Ectodermal cell (in vitro differentiated cells): Measurements from ENCODE around the gene CHGA.

ENCODE experiments used
- H3K27ac ChIP-seq: 2 replicates; pipeline ENCODE4 v1.7.0; 2013; ENCODE audit warnings: mild to moderate bottlenecking, low read depth, low read length; ENCODE audit not compliant: insufficient read depth, poor library complexity, severe bottlenecking
- H3K27me3 ChIP-seq: 2 replicates; pipeline ENCODE4 v1.7.0; 2013; ENCODE audit warnings: mild to moderate bottlenecking, low read length; ENCODE audit not compliant: insufficient read depth, control insufficient read depth, poor library complexity, severe bottlenecking
- H3K36me3 ChIP-seq: one replicate; pipeline ENCODE4 v1.7.0; 2013; ENCODE audit warnings: low read length; ENCODE audit not compliant: control insufficient read depth, insufficient read depth
- H3K4me1 ChIP-seq: one replicate; pipeline ENCODE4 v1.7.0; 2013; ENCODE audit warnings: low read length; ENCODE audit not compliant: control insufficient read depth, insufficient read depth
- H3K4me3 ChIP-seq: 2 replicates; pipeline ENCODE4 v1.7.0; 2013; ENCODE audit warnings: low read depth, low read length, control low read depth; ENCODE audit not compliant: insufficient read depth
- H3K9me3 ChIP-seq: 2 replicates; pipeline ENCODE4 v1.7.0; 2013; ENCODE audit warnings: mild to moderate bottlenecking, low read length, moderate library complexity; ENCODE audit not compliant: control insufficient read depth
- WGBS, 2 experiments: methylation state at CpG; one replicate each; pipeline ENCODE4 v1.1.7; 2013; ENCODE audit warnings: missing lambda C conversion rate in 2 of 2; 5-methylcytosine and 5-hydroxymethylcytosine counted together

CHGA gene

DNA sequence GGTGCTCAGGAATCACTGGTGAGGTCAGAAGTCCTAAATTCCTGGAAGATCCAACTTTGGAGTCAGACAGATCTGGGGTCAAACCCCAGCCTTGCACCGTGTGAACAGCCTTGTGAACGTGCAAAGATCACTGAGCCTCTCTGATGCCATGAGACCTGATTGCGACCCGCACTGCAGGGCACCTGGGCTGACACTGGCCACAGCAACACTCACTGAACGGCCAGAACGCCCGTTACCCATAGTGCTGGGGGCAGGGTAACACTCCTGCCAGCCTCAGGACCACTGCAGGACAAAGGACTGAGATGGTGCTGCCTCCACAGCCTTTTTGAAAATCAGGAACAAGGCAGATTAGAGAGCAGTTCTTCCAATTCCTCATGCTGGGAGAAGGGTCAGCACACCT, 28.3 kb downstream of the CHGA start:
- Histone ChIP-seq H3K4me1 (no peaks in the 10 kb centered on the region), H3K27me3 (no peaks in the 10 kb centered on the region), H3K9me3 (no peaks in the 10 kb centered on the region), H3K36me3 (no peaks in the 10 kb centered on the region), H3K27ac (no peak overlapping the region), H3K4me3 (no peak overlapping the region)
- 93 to 96% methylated on average over 7 of the region's 7 CpGs for WGBS, 2 experiments

DNA sequence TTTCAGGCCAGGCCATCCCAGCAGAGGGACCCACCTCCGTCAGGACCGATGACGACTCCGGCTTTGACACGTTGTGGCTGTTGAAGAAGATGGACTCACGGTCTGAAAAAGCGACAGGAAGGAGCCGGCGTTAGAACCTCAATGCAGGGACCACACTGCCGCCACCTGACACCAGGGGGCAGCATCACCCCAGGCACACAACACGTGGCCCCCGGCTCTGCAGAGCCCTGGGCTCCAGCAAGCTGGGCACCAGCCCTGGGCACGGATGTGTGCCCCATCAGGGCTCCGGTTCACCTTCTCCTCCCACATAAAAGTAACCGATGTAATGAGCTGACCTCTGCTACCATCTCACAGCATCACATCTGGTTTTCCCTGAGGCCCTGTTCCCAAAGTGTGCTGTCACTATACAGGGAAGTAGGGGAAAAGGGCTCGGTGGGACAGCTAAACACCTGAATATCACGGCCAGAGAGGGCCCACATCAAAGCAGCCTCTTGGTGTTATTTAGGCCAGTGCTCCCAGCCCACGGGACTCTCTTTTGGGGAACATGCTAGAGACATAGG, 29.0 kb downstream of the CHGA start:
- no peak overlapping the region for H3K27ac ChIP-seq
- H3K36me3 ChIP-seq, result no peaks in the 10 kb centered on the region
- WGBS, 2 experiments, result 47 to 54% methylated on average over 18 of the region's 18 CpGs
- H3K9me3 ChIP-seq, result no peaks in the 10 kb centered on the region
- no peaks in the 10 kb centered on the region for H3K4me1 ChIP-seq
- H3K4me3 ChIP-seq, result no peak overlapping the region
- no peaks in the 10 kb centered on the region for H3K27me3 ChIP-seq

- Histone ChIP-seq H3K4me1 (no peaks in the 10 kb centered on the region), H3K9me3 (no peaks in the 10 kb centered on the region)
Measured at GRCh38 chr14:92952481-92953298, 29.7 kb downstream of the CHGA start.

GRCh38 chr14:92953526-92953925, 30.6 kb downstream of the CHGA start:
- Histone ChIP-seq H3K36me3 (no peaks in the 10 kb centered on the region), H3K4me1 (no peaks in the 10 kb centered on the region), H3K27me3 (no peaks in the 10 kb centered on the region), H3K4me3 (no peak overlapping the region), H3K9me3 (no peaks in the 10 kb centered on the region), H3K27ac (no peak overlapping the region)
- WGBS, 2 experiments, result 97% methylated on average over 6 of the region's 6 CpGs

More at GRCh38 chr14:92952481-92953298, 29.7 kb downstream of the CHGA start:
- Histone ChIP-seq H3K27me3 (no peaks in the 10 kb centered on the region), H3K4me3 (no peak overlapping the region), H3K27ac (no peak overlapping the region), H3K36me3 (no peaks in the 10 kb centered on the region)
- 95 to 96% methylated on average over 32 of the region's 32 CpGs for WGBS, 2 experiments

- Histone ChIP-seq H3K4me1 (no peaks in the 10 kb centered on the region), H3K4me3 (no peak overlapping the region), H3K9me3 (no peaks in the 10 kb centered on the region), H3K27me3 (no peaks in the 10 kb centered on the region), H3K36me3 (no peaks in the 10 kb centered on the region), H3K27ac (no peak overlapping the region)
- WGBS, 2 experiments, result 85 to 86% methylated on average over 5 of the region's 5 CpGs
Measured at GRCh38 chr14:92954933-92955332, 32.0 kb downstream of the CHGA start.

DNA sequence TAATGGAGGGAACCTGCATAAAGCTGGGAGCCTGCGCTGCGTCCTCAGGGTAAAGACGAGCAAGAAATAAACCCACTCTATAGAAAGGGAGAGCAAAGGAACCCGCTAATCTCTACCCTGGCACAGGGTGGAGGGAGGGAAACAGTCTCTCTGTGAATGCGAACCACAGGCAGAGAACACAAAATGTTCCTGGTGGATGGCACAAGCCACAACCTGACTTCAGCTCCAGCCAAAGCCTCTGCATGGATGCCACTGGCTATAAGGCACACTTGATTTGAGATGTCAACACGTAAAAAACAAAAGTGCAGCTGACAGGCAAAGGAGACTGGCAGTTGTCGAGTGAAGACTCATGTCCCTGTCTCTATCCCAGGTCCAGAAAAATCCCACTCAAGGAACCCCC, 32.4 kb downstream of the CHGA start:
- Histone ChIP-seq H3K4me1 (no peaks in the 10 kb centered on the region), H3K9me3 (no peaks in the 10 kb centered on the region), H3K36me3 (no peaks in the 10 kb centered on the region), H3K27ac (no peak overlapping the region), H3K4me3 (no peak overlapping the region), H3K27me3 (no peaks in the 10 kb centered on the region)
- WGBS, 2 experiments, result 79 to 85% methylated on average over 7 of the region's 7 CpGs

GRCh38 chr14:92956961-92957360, 34.0 kb downstream of the CHGA start:
- Histone ChIP-seq H3K27ac (no peak overlapping the region), H3K4me1 (no peaks in the 10 kb centered on the region), H3K36me3 (no peaks in the 10 kb centered on the region), H3K27me3 (no peaks in the 10 kb centered on the region), H3K4me3 (no peak overlapping the region), H3K9me3 (no peaks in the 10 kb centered on the region)
- WGBS, 2 experiments, result 93 to 95% methylated on average over 11 of the region's 11 CpGs

DNA sequence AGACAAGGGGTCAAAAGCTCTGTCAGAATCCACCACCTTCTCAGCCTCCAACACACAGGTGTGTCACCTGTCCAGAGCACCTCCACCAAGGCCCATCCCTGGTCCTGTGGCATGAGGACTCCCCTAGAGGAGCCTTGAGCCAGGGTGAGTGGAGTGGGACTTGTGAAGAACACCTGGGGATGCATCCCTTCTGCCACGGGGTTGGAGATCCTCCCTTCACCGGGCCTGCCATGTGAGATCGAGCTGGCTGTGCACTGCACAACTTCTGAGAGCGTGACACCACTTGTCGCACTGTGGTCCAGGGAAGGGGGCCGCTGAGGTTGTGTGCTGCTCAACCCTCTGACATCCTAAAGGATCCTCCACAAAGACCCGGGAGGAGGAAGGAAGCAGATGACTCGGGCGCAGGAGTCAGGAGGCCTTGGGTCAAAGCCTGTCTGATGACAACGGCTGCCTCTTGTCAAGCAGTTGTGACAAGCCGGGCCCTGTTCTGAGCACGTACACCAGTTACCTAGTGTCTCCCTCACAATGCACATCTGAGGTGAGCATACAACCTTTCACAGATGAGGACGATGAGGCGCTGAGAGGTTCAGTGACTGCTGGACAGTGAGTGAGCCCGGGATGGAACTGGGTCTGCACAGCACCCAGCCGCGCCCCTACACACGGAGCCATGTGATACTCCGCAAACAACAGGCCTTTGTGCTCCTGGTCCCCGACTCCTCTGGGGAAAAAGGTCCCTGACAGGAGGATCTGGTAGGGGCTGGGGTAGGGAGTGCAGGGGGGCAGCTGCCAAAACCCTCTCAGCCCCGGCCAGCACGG, 35.6 kb downstream of the CHGA start:
- no peak overlapping the region for H3K27ac ChIP-seq
- no peak overlapping the region for H3K4me3 ChIP-seq
- H3K9me3 ChIP-seq, result no peaks in the 10 kb centered on the region
- no peaks in the 10 kb centered on the region for H3K27me3 ChIP-seq
- WGBS, 2 experiments, result 95% methylated on average over 22 of the region's 22 CpGs
- H3K4me1 ChIP-seq, result no peaks in the 10 kb centered on the region
- no peaks in the 10 kb centered on the region for H3K36me3 ChIP-seq

GRCh38 chr14:92959189-92959531, 36.2 kb downstream of the CHGA start:
- 81 to 82% methylated on average over 10 of the region's 10 CpGs for WGBS, 2 experiments
- Histone ChIP-seq H3K36me3 (no peaks in the 10 kb centered on the region), H3K4me1 (no peaks in the 10 kb centered on the region), H3K27ac (no peak overlapping the region), H3K27me3 (no peaks in the 10 kb centered on the region), H3K9me3 (no peaks in the 10 kb centered on the region), H3K4me3 (no peak overlapping the region)
